ENCODE results near the gene PRPSAP1.

PRPSAP1 gene

GRCh38 chr17:76333673-76334505, 19.8 kb downstream of the PRPSAP1 start:
- H3K9me3 ChIP-seq: no peaks in the 10 kb centered on the region
- no peak for DNase-seq
- no peak overlapping the region for H3K4me3 ChIP-seq (ENCODE audit: low read depth, low read length)
- H3K4me1 ChIP-seq: no peaks in the 10 kb centered on the region
- TF ChIP-seq CTCF (IDR thresholded peaks at IDR 0.05; ENCODE audit: low read depth, low read length): no peak
- no peaks in the 10 kb centered on the region for H3K27me3 ChIP-seq
- H3K36me3 ChIP-seq: peaks cover 11% of the 10 kb centered on the region

- peaks cover 18% of the 10 kb centered on the region for H3K36me3 ChIP-seq
- no peak for DNase-seq
Observed at GRCh38 chr17:76331083-76331482, 22.6 kb downstream of the PRPSAP1 start.

GRCh38 chr17:76329664-76330063, 24.1 kb downstream of the PRPSAP1 start:
- H3K36me3 ChIP-seq: peaks cover 18% of the 10 kb centered on the region

More at GRCh38 chr17:76331083-76331482, 22.6 kb downstream of the PRPSAP1 start:
- Histone ChIP-seq H3K9me3 (no peaks in the 10 kb centered on the region), H3K27me3 (no peaks in the 10 kb centered on the region), H3K4me3 (ENCODE audit: low read depth, low read length) (no peak overlapping the region), H3K4me1 (peaks cover 6% of the 10 kb centered on the region)
- no peak for TF ChIP-seq CTCF (IDR thresholded peaks at IDR 0.05; ENCODE audit: low read depth, low read length)

DNA sequence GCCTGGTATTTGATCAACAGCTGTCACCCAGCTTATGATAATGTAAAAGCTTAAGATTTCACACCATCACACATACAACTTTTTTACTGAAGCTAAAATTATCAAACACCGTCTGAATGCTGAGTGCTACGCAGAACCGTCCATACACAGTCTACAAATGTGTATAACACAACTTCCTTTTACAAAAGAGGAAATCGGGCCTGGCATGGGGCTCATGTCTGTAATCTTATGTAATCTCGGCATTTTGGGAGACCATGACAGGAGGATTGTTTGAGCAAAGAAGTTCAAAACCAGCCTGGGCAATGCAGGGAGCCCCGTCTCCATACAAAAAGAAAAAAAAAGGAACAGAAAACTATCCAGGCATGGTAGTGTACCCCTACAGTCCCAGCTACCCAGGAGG, 26.0 kb downstream of the PRPSAP1 start:
- no peaks in the 10 kb centered on the region for H3K27me3 ChIP-seq
- peaks cover 19% of the 10 kb centered on the region for H3K36me3 ChIP-seq
- no peak for DNase-seq
- no peak for TF ChIP-seq CTCF (IDR thresholded peaks at IDR 0.05; ENCODE audit: low read depth, low read length)
- peaks cover 7% of the 10 kb centered on the region for H3K4me1 ChIP-seq
- no peaks in the 10 kb centered on the region for H3K9me3 ChIP-seq
- no peak overlapping the region for H3K4me3 ChIP-seq (ENCODE audit: low read depth, low read length)

More at GRCh38 chr17:76329664-76330063, 24.1 kb downstream of the PRPSAP1 start:
- Histone ChIP-seq H3K4me1 (peaks cover 7% of the 10 kb centered on the region), H3K9me3 (no peaks in the 10 kb centered on the region), H3K27me3 (no peaks in the 10 kb centered on the region), H3K4me3 (ENCODE audit: low read depth, low read length) (no peak overlapping the region)
- no peak for TF ChIP-seq CTCF (IDR thresholded peaks at IDR 0.05; ENCODE audit: low read depth, low read length)
- DNase-seq: no peak

- Histone ChIP-seq H3K9me3 (no peaks in the 10 kb centered on the region), H3K4me1 (peaks cover 7% of the 10 kb centered on the region), H3K4me3 (ENCODE audit: low read depth, low read length) (no peak overlapping the region), H3K36me3 (peaks cover 23% of the 10 kb centered on the region), H3K27me3 (no peaks in the 10 kb centered on the region)
- TF ChIP-seq CTCF (IDR thresholded peaks at IDR 0.05; ENCODE audit: low read depth, low read length): no peak
- no peak for DNase-seq
Observed at GRCh38 chr17:76326306-76326705, 27.4 kb downstream of the PRPSAP1 start.

DNA sequence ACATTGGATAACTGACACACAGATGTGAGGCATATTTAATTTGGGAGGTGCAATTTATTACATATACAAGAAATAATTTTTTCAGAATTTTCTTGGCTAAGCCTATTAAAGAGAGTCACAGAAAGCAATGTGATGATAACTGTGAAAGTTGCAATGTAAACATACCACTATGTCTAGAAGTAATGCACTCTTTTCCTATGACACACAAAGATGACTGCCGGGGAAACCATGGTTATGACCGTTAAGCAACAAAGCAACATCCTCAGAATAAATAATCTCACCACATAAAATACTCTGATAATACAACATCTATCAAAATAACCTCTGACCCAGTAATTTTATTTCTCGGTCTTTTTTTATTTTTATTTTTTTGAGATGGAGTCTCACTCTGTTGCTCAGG, 35.1 kb downstream of the PRPSAP1 start:
- no peaks in the 10 kb centered on the region for H3K9me3 ChIP-seq
- no peak for DNase-seq
- H3K36me3 ChIP-seq: peaks cover 17% of the 10 kb centered on the region
- no peak overlapping the region for H3K4me3 ChIP-seq (ENCODE audit: low read depth, low read length)
- H3K27me3 ChIP-seq: no peaks in the 10 kb centered on the region
- no peaks in the 10 kb centered on the region for H3K4me1 ChIP-seq
- no peak for TF ChIP-seq CTCF (IDR thresholded peaks at IDR 0.05; ENCODE audit: low read depth, low read length)

Measured in BE2C (cell line).